CD4-positive, alpha-beta T cell treated with Interleukin-6 for 4 hours (primary cell): ENCODE results near the gene SLC7A6OS.

ENCODE experiments used
- DNase-seq: peaks from one replicate; pipeline ENCODE4 v3.0.0-alpha.2; 2020; ENCODE audit warnings: mixed read lengths

The SLC7A6OS gene

DNA sequence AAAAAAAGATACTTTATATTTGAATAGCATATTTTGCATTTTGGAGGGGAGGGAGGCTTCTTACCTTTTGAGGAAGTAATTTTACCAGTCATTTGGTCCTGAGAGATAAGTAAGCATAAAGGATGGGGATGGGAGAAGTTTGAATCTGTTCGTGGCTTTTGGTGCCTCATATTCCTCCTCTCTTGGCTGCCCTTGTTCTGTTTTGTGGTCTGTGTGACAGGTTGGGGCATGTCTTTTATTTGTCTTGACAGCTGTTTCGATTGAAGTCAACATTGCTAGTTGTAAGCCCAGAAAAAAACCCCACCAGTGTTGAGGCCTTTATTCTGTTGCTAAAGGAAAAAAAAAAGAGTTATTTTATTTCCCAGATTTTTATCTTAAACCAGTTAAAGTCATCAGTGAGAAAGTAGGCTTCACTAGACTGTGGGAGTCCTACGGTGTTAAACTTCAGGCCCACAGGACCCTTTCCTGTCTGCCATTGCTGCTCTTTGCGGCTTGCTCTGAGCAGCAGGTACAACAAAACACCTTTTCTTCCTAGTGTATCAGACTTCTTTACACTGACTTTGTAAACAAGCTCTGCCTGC is 35.0 kb downstream of the SLC7A6OS start:
- DNase-seq = peak; percentile 71

- no peak for DNase-seq
These were observed 36.3 kb downstream of the SLC7A6OS start for GRCh38 chr16:68274441-68274840.

DNA sequence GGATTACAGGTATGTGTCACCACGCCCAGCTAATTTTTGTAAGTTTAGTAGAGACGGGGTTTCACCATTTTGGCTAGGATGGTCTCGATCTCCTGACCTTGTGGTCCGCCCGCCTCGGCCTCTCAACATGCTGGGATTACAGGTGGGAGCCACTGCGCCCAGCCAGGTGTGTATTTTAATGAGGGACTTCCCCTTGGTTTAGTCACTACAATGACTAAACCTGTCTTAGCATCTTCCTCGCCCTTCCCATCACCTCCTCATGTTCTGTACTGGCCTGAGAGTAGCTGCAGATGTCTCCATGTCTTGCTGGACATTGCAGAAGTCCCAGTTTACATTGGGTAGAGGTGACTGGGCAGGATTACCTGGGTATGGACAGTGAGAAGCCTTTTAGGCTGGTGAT is 36.9 kb downstream of the SLC7A6OS start:
- DNase-seq = peak; percentile 38

DNA sequence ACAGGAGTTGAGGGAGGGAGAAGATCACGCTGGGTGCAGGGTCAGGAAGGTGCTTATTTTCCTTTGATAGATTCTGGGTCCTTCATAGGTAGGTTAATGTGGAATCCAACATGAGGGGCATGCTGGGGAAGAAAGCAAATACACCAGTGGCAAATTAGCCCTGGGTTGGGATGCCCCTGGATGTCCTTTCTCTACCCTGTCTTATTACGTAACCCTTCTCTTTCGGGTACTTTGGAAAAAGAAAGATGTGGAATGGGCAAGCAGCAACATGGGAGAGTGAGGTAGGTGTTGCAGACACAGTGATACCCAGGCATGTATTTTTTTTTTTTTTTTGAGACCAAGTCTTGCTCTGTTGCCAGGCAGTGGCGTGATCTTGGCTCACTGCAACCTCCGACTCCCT is 37.3 kb downstream of the SLC7A6OS start:
- no peak for DNase-seq

- peak; percentile 85 for DNase-seq
These were observed 38.1 kb downstream of the SLC7A6OS start for GRCh38 chr16:68272507-68273209.

DNA sequence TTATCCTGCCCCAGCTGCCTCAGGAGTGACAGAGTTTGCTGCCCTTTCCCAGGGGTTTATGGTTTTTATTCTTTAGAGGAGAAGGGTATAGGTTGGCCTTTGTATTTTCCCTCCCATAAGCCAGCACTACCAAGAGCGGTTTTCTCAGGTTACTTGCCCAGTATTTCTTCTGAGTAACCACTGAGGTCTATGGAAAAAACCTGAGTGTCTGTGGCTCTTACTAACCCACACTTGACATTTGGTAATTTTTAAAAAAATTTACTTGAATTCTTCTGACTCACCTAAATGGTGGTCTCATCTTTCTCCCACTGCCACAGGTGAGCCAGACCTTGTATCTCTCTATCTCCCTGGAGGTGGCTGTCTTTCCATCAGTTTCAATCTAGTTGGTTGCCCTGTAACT is 40.4 kb downstream of the SLC7A6OS start:
- DNase-seq = no peak

GRCh38 chr16:68269793-68270192 is 41.0 kb downstream of the SLC7A6OS start:
- no peak for DNase-seq

DNA sequence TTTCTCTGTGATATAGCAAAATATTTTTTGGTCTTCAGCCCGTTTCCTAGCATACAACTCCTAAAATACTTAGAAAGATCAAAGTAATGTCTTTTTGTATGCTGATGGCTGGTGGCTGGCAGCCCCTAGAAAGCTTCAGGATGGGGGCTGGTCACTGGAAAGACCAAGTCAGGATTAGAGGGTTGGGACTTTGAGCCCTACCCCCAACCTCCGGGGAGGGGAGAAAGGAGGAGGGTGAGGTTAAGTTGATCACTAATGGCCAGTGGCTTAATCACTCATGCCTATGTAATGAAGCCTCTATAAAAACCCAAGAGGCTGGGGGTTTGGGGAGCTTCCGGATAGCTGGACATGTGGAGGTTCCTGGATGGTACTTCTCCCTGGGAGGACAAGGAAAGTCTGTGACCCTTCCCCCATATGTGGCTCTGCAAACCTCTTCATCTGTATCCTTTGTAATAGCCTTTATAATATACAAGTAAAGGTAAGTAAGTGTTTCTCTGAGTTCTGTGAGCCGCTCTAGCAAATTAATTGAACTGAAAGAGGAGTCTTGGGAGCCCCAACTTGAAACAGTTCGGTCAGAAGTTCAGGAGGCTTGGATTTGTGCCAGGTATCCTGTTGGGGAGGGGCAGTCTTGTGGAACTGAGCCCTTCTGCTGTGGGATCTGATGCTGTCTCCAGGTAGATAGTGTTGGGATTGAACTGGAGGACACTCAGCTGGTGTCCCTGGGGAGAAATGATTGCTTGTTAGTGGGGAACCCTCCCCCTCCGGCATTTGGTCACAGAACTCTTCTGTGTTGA is 42.9 kb downstream of the SLC7A6OS start:
- no peak for DNase-seq

- peak; percentile 67 for DNase-seq
These were observed 45.4 kb downstream of the SLC7A6OS start for GRCh38 chr16:68265078-68265920.

DNA sequence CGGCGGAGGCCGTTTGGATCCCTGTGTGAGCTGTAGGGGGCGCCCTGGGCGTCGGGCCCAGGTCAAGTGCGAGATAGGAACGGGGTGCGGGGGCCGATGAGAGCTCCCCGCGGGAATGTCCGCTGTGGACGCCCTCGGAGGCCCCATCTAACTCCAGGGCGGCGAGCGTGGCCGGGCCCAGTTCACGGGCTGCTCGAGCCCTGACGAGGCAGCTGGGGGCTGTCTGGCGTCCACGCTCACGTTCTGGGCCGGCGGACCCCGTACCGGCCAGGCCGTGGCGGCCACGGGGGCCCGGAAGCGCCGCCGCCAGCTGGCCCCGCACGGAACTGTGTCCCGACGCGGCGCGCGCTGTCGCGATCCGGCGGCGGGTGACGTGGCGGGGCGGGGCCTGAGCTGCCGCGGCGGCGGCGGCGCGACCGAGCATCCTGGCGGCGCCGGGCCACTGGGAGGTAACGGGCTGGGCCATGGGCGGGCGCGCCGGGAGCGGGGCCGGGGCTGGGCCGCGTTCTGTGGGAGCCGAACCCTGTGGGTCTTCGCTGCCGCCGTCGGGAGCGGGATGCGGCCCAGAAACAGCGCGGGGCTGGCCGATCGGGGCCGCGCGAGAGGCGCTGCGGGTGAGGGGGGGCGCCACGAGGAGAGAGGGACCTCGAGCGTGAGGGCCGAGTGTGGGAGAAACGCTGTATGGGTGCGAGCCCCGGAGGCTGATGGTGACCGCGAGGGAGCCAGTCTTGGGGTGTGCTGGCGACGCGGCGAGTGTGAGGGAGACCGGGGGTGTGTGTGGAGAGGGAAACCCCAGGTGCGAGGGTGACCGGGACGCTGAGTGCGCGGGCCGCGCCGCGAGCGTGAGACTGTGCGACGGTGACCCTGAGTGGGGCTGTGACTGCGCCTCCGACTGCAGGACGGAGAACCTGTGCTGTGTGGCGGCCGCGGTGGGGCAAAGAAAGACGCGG is 46.3 kb downstream of the SLC7A6OS start, which contains the start of gene SLC7A6:
Gene SLC7A6, plus strand, starts transcription at position 399 of the 950 bp plus-strand sequence. CDS start 10,201 bp downstream, outside the sequence.
- DNase-seq = peak; percentile 88

- DNase-seq = no peak
These were observed 47.1 kb downstream of the SLC7A6OS start for GRCh38 chr16:68263559-68264127.

GRCh38 chr16:68259007-68259825 is 51.5 kb downstream of the SLC7A6OS start:
- no peak for DNase-seq

GRCh38 chr16:68257906-68258800 is 52.6 kb downstream of the SLC7A6OS start:
- no peak for DNase-seq

DNA sequence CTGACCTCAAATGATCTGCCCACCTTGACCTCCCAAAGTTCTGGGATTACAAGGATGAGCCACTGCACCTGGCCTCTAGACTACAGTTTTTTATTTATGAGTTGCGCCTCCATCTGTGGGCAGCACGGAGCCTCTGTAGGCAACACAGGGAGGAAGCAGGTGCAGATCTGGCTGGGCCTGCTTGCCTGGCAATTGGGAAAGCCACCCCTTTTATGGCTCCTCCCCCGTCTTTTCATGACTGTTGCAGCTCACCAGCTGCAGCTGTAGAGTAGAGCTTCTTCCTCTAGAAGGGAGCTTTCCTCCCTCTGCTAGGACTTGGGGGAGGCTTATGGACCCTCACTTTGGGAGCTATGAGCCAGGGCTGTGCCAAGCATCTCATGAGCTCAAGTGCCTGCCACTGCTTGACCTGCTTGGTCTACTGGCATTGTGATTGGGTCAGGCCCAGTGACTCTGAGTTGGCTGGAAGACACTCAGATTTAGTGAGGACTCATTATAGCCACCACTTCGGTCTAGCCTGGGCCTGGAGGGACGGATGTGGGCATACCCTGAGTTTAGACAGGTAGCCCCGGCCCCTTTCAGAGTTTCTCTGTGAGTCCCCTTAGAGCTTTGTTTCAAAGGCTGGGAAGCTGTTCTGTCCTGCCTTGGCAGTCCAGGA is 53.4 kb downstream of the SLC7A6OS start:
- peak; percentile 52 for DNase-seq

- no peak for DNase-seq
These were observed 55.0 kb downstream of the SLC7A6OS start for GRCh38 chr16:68255712-68256111.

- no peak for DNase-seq
These were observed 57.0 kb downstream of the SLC7A6OS start for GRCh38 chr16:68253721-68254120.

GRCh38 chr16:68252383-68252782 is 58.4 kb downstream of the SLC7A6OS start:
- no peak for DNase-seq

- no peak for DNase-seq
These were observed 58.9 kb downstream of the SLC7A6OS start for GRCh38 chr16:68251832-68252231.

DNA sequence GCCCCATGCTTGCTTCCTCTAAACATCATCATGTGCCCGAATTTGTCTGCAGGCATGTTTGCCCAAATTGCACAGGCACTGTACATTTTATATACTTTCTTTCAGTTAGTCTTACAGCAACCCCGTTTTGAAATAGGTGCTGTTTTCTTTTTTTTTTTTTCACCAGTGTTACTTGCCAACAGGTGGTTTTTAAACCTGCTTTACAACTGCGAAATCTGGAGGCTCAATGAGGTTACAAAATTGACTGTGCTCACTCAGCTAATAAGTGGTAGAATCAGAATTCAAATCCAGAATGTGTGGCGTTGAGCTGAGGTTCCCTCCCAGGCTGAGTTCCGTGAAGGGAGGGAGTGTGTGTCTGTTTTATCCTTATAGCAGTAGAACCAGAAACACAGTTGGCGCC is 59.8 kb downstream of the SLC7A6OS start:
- DNase-seq = no peak
